CD4-positive, alpha-beta T cell (primary cell): Measurements from ENCODE around the gene CAMK2A. TPM values are rescaled to one million over a fixed set of nuclear protein-coding genes. Genes with fewer than 3 reads are reported as not detected.

Experiments
- ATAC-seq: fragments of 200-7000 bp; cut with Tn5 transposase; one replicate; pipeline ENCODE4 v1.10.0; 2022; ENCODE audit warnings: mild to moderate bottlenecking; ENCODE audit not compliant: poor library complexity
- CTCF ChIA-PET: fragments of 350-600 bp; sonication (Branson Sonifier 250); formaldehyde crosslinking; loops from one replicate; lab custom pipeline; 2021; ENCODE audit warnings: antibody characterized with exemption, inconsistent platforms; lab: Charles Lee
- POLR2A ChIA-PET: fragments of 350-600 bp; sonication (Branson Sonifier 250); formaldehyde crosslinking; loops from one replicate; lab custom pipeline; 2021; ENCODE audit warnings: antibody characterized with exemption, inconsistent platforms; lab: Charles Lee
- DNase-seq, 14 experiments: peaks; one replicate each; pipeline ENCODE4 v3.0.0-alpha.2; 2013 to 2020; ENCODE audit warnings: mixed read lengths in 2 of 14
- H3K27ac ChIP-seq, 2 donors: one replicate each; pipeline versions ENCODE4 v1.5.1 to v1.7.0; 2013; ENCODE audit warnings: low read length in 2 of 2, low read depth in 1 of 2, mild to moderate bottlenecking in 1 of 2
- H3K27me3 ChIP-seq, 2 experiments: 1 replicate in 1 of 2; 2 replicates in 1 of 2; pipeline versions ENCODE4 v1.6.1 to v1.7.0; 2013; ENCODE audit warnings: low read length in 2 of 2, control low read depth in 1 of 2, mild to moderate bottlenecking in 1 of 2, moderate library complexity in 1 of 2; ENCODE audit not compliant: insufficient read depth in 2 of 2, control insufficient read depth in 1 of 2
- H3K36me3 ChIP-seq: one replicate; pipeline ENCODE4 v1.6.1; 2013; ENCODE audit warnings: low read length, control low read depth; ENCODE audit not compliant: insufficient read depth
- H3K4me1 ChIP-seq: one replicate; pipeline ENCODE4 v1.6.1; 2013; ENCODE audit warnings: low read length, control low read depth; ENCODE audit not compliant: insufficient read depth
- H3K4me3 ChIP-seq: one replicate; pipeline ENCODE4 v1.5.1; 2013; ENCODE audit warnings: mild to moderate bottlenecking, low read length, moderate library complexity
- H3K9me3 ChIP-seq, 2 experiments: 1 replicate in 1 of 2; 2 replicates in 1 of 2; pipeline versions ENCODE4 v1.6.1 to v1.7.0; 2013; ENCODE audit warnings: low read length in 2 of 2, mild to moderate bottlenecking in 2 of 2, control low read depth in 1 of 2, moderate library complexity in 1 of 2; ENCODE audit not compliant: control insufficient read depth in 1 of 2, insufficient read depth in 1 of 2
- H3K27ac Mint-ChIP-seq: one replicate; pipeline ENCODE4 v1.8.0; 2020; ENCODE audit warnings: mixed read lengths
- H3K27me3 Mint-ChIP-seq: one replicate; pipeline ENCODE4 v1.8.0; 2021; ENCODE audit warnings: mixed read lengths
- H3K36me3 Mint-ChIP-seq: one replicate; pipeline ENCODE4 v1.8.0; 2021; ENCODE audit warnings: low read depth, mixed read lengths
- H3K4me1 Mint-ChIP-seq: one replicate; pipeline ENCODE4 v1.8.0; 2021; ENCODE audit warnings: low read depth, mixed read lengths
- H3K4me3 Mint-ChIP-seq: one replicate; pipeline ENCODE4 v1.8.0; 2020; ENCODE audit warnings: mild to moderate bottlenecking, mixed read lengths
- H3K9me3 Mint-ChIP-seq: one replicate; pipeline ENCODE4 v1.8.0; 2020; ENCODE audit warnings: mixed read lengths
- CTCF ChIP-seq: fragments of 200-600 bp; IDR thresholded peaks from one replicate; pipeline ENCODE4 v1.8.0; 2022; ENCODE audit warnings: antibody characterized with exemption, mild to moderate bottlenecking
- intact Hi-C, 2 experiments: fragments of 100-400 bp; cut with DNase I in 1 of 2; cut with micrococcal nuclease in 1 of 2; formaldehyde crosslinking; loops; one replicate each; pipeline versions ENCODE4 v1.15.1 to v1.9.0; 2023 to 2025; cut with DNase I, micrococcal nuclease
- total RNA-seq, 174 experiments: library from RNA in 2 of 174; stranded (reverse) in 2 of 174; gene quantifications; one replicate each; pipeline ENCODE4 v1.2.3 and lab custom pipeline; 2021 to 2026

Gene CAMK2A
- total RNA-seq, 2 experiments from 2014 or later = 0.05 to 0.22 TPM

GRCh38 chr5:150180241-150181026 is 109.1 kb downstream of the CAMK2A start:
- DNase-seq (no peak), ATAC-seq (no peak)
- ChIA-PET CTCF (no interaction called here), POLR2A (no interaction called here)
- H3K27ac ChIP-seq = no peak overlapping the region
- no peaks in the 10 kb centered on the region for H3K36me3 ChIP-seq
- H3K9me3 ChIP-seq = no peaks in the 10 kb centered on the region
- no peak overlapping the region for H3K4me3 ChIP-seq
- no peaks in the 10 kb centered on the region for H3K36me3 Mint-ChIP-seq
- no peak overlapping the region for H3K4me3 Mint-ChIP-seq
- no peaks in the 10 kb centered on the region for H3K4me1 Mint-ChIP-seq
- no peaks in the 10 kb centered on the region for H3K9me3 Mint-ChIP-seq
- H3K27me3 Mint-ChIP-seq = peaks cover 5% of the 10 kb centered on the region
- H3K27ac Mint-ChIP-seq = no peak overlapping the region
- H3K27me3 ChIP-seq = peaks cover 0 to 3% of the 10 kb centered on the region in 2 experiments
- intact Hi-C loops = no loop called here
- no peak for TF ChIP-seq CTCF
- H3K4me1 ChIP-seq = no peaks in the 10 kb centered on the region

- CTCF ChIA-PET = no interaction called here
Measured at GRCh38 chr5:150179019-150179620, 110.5 kb downstream of the CAMK2A start.

GRCh38 chr5:150178262-150178661 is 111.3 kb downstream of the CAMK2A start:
- H3K27me3 Mint-ChIP-seq = peaks cover 13% of the 10 kb centered on the region
- Histone ChIP-seq H3K4me1 (no peaks in the 10 kb centered on the region), H3K9me3 (no peaks in the 10 kb centered on the region), H3K27me3 (peaks cover 0 to 7% of the 10 kb centered on the region in 2 experiments), H3K4me3 (no peak overlapping the region), H3K27ac (no peak overlapping the region), H3K36me3 (no peaks in the 10 kb centered on the region)
- DNase-seq (no peak), ATAC-seq (no peak)
- H3K36me3 Mint-ChIP-seq = no peaks in the 10 kb centered on the region
- H3K27ac Mint-ChIP-seq = no peak overlapping the region
- intact Hi-C loops = no loop called here
- H3K4me1 Mint-ChIP-seq = no peaks in the 10 kb centered on the region
- no peak for TF ChIP-seq CTCF
- H3K9me3 Mint-ChIP-seq = no peaks in the 10 kb centered on the region
- POLR2A ChIA-PET = no interaction called here
- CTCF ChIA-PET = no interaction called here
- H3K4me3 Mint-ChIP-seq = no peak overlapping the region

More at GRCh38 chr5:150179019-150179620, 110.5 kb downstream of the CAMK2A start:
- Histone ChIP-seq H3K4me1 (no peaks in the 10 kb centered on the region), H3K36me3 (no peaks in the 10 kb centered on the region), H3K27me3 (peaks cover 0 to 4% of the 10 kb centered on the region in 2 experiments), H3K27ac (no peak overlapping the region), H3K4me3 (no peak overlapping the region), H3K9me3 (no peaks in the 10 kb centered on the region)
- no peaks in the 10 kb centered on the region for H3K9me3 Mint-ChIP-seq
- H3K27ac Mint-ChIP-seq = no peak overlapping the region
- H3K27me3 Mint-ChIP-seq = peaks cover 5% of the 10 kb centered on the region
- intact Hi-C loops = no loop called here
- ATAC-seq = no peak
- POLR2A ChIA-PET = no interaction called here
- no peak overlapping the region for H3K4me3 Mint-ChIP-seq
- no peak for DNase-seq
- no peak for TF ChIP-seq CTCF
- H3K36me3 Mint-ChIP-seq = no peaks in the 10 kb centered on the region
- no peaks in the 10 kb centered on the region for H3K4me1 Mint-ChIP-seq
